ENCODE measurements around the gene SYT9. TPM values are rescaled to one million over a fixed set of nuclear protein-coding genes. Genes with fewer than 3 reads are reported as not detected.

Gene SYT9
- total and polyA plus RNA-seq, 2 donors = 0.05 to 0.07 TPM

DNA sequence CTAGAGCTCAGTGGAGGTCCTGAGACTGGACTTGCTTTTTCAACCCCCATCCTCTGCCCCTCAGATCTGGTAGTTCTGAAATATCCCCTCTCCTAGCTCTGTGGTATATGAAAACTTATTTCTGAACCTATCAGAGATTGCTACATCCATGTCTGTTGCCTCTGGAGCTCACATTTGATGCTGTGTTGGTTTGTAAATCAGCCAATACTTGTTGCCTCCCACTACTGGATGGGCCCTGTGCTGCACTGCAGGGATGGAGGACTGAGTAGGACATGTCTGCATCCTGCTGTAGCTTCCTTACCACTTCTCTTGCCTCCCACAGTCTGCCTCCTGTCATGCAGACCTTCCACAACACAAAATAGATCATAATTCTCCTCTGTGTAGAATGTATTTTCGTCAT, 238.8 kb downstream of the SYT9 start:
- Histone ChIP-seq H3K4me1 (ENCODE audit: control insufficient read depth in 2 of 2, insufficient read depth in 2 of 2, low read length in 2 of 2) (no peaks in the 10 kb centered on the region), H3K27ac (ENCODE audit: low read depth in 1 of 2, low read length in 1 of 2) (no peak overlapping the region), H3K4me3 (ENCODE audit: low read length in 2 of 2) (no peak overlapping the region), H3K36me3 (ENCODE audit: control insufficient read depth in 2 of 2, insufficient read depth in 2 of 2, low read length in 1 of 2) (no peaks in the 10 kb centered on the region), H3K9me3 (ENCODE audit: control insufficient read depth in 2 of 2, insufficient read depth in 1 of 2, low read length in 1 of 2) (no peaks in the 10 kb centered on the region), H3K27me3 (ENCODE audit: control insufficient read depth in 2 of 2, insufficient read depth in 1 of 2, low read length in 1 of 2) (no peaks in the 10 kb centered on the region)
- 91% methylated on average over 1 of the region's 1 CpG for WGBS
- no peak for DNase-seq (ENCODE audit: low read depth in 6 of 9, low spot score in 9 of 9)

DNA sequence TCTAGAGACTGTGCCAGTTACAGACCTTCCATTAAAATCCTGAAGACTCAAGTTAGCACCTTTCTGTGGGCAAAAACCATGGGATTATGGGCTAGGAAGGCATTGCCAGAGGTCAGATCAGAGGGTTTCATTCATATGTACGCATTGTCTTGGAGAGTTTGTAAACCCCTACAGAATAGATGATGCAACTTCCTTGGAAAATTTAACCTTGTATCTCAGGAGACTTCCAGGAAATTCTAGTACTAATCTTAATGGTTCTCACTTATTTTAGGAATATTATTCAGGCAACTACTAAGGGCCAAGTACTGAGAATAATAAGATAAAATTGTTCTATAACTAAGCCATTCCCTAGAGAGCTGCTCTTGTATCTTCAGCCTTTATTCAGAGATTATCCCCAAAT, 240.5 kb downstream of the SYT9 start:
- Histone ChIP-seq H3K27ac (ENCODE audit: low read depth in 1 of 2, low read length in 1 of 2) (no peak overlapping the region), H3K4me1 (ENCODE audit: control insufficient read depth in 2 of 2, insufficient read depth in 2 of 2, low read length in 2 of 2) (no peaks in the 10 kb centered on the region), H3K4me3 (ENCODE audit: low read length in 2 of 2) (no peak overlapping the region), H3K9me3 (ENCODE audit: control insufficient read depth in 2 of 2, insufficient read depth in 1 of 2, low read length in 1 of 2) (no peaks in the 10 kb centered on the region), H3K36me3 (ENCODE audit: control insufficient read depth in 2 of 2, insufficient read depth in 2 of 2, low read length in 1 of 2) (no peaks in the 10 kb centered on the region), H3K27me3 (ENCODE audit: control insufficient read depth in 2 of 2, insufficient read depth in 1 of 2, low read length in 1 of 2) (no peaks in the 10 kb centered on the region)
- DNase-seq (ENCODE audit: low read depth in 6 of 9, low spot score in 9 of 9) = no peak
- WGBS = 98% methylated on average over 1 of the region's 1 CpG

DNA sequence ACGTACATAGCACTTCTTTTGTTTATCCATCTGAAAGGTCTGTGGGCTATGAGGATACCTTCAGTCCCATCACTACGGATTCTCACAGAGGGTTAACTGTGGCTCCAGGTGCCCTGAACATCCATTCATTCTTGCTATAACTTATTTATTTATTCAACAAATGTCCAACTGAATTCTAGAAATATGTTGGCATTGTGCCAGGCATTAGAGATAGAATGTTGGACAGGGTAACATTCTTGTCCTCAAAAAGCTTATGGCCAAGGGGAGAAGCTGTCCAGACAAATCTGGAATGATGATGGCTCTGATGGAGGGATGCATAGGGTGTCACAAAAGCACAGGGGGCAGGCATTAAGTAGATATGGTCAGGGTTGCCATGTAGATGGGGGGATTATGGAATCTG, 242.0 kb downstream of the SYT9 start:
- Histone ChIP-seq H3K9me3 (ENCODE audit: control insufficient read depth in 2 of 2, insufficient read depth in 1 of 2, low read length in 1 of 2) (no peaks in the 10 kb centered on the region), H3K27me3 (ENCODE audit: control insufficient read depth in 2 of 2, insufficient read depth in 1 of 2, low read length in 1 of 2) (no peaks in the 10 kb centered on the region), H3K4me1 (ENCODE audit: control insufficient read depth in 2 of 2, insufficient read depth in 2 of 2, low read length in 2 of 2) (no peaks in the 10 kb centered on the region), H3K4me3 (ENCODE audit: low read length in 2 of 2) (no peak overlapping the region), H3K36me3 (ENCODE audit: control insufficient read depth in 2 of 2, insufficient read depth in 2 of 2, low read length in 1 of 2) (no peaks in the 10 kb centered on the region), H3K27ac (ENCODE audit: low read depth in 1 of 2, low read length in 1 of 2) (no peak overlapping the region)
- 98% methylated on average over 2 of the region's 2 CpGs for WGBS
- no peak for DNase-seq (ENCODE audit: low read depth in 6 of 9, low spot score in 9 of 9)

DNA sequence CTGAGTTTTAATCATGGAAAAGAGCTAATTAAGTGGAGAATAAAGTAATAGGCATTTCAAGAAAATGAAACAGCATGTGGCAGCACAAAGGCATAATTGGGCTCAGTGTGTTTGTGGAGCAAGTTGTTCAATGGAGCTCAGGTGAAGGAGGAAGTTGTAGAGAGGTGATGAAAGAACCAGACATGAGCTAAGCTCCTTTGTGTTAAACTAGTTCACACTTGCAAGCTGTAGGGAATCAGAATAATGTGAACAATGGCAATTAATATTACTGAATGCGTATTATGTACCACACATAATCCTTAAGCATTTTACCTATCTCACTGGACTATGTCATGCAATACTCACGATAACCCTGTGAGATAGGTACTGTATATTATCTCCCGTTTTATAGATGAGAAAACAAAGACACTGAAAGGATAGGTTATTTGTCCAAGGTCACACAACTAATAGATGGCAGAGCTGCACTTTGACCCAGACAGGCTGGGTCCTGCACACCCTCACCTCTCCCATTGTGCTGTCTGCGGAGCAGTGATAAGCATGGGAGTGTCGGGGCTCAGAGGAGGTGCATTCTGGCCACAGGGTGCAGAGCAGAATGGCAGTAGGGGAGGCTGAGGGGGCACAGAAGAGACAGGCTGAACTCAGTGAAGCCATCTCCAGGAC, 242.5 kb downstream of the SYT9 start:
- Histone ChIP-seq H3K36me3 (ENCODE audit: control insufficient read depth in 2 of 2, insufficient read depth in 2 of 2, low read length in 1 of 2) (no peaks in the 10 kb centered on the region), H3K4me1 (ENCODE audit: control insufficient read depth in 2 of 2, insufficient read depth in 2 of 2, low read length in 2 of 2) (no peaks in the 10 kb centered on the region), H3K27me3 (ENCODE audit: control insufficient read depth in 2 of 2, insufficient read depth in 1 of 2, low read length in 1 of 2) (no peaks in the 10 kb centered on the region), H3K4me3 (ENCODE audit: low read length in 2 of 2) (no peak overlapping the region), H3K9me3 (ENCODE audit: control insufficient read depth in 2 of 2, insufficient read depth in 1 of 2, low read length in 1 of 2) (no peaks in the 10 kb centered on the region), H3K27ac (ENCODE audit: low read depth in 1 of 2, low read length in 1 of 2) (no peak overlapping the region)
- 96% methylated on average over 5 of the region's 5 CpGs for WGBS
- no peak for DNase-seq (ENCODE audit: low read depth in 6 of 9, low spot score in 9 of 9)

DNA sequence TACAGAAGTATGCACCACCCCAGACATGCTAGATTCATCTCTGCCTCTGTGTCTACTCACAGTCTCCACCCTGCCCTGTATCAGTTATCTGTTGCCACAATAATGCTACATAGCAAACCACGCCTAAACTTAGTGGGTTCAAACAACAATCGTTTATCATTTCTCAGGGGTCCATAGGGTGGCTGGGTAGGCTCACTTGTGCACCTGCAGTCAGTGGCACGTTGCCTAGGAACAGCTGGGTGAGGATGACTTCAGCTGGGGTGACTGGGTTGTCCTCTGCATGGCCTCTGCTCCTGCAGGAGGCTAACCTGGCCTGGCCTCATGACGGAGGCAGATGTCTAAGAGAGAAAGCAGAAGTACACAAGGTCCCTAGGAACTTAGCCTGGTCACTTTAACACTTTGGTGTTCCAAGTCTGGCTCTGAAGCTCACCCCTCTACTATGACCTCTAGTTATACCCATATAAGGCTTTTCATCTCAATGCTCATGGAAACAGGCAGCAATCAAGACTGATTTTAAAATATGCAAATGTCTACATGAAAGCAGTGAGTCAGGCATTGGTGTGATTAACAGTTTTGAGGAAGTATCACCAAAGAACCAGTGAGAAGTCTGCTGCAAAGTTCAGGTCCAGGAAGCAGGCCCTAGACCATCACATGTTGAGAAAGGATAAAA, 244.3 kb downstream of the SYT9 start:
- Histone ChIP-seq H3K27me3 (ENCODE audit: control insufficient read depth in 2 of 2, insufficient read depth in 1 of 2, low read length in 1 of 2) (no peaks in the 10 kb centered on the region), H3K36me3 (ENCODE audit: control insufficient read depth in 2 of 2, insufficient read depth in 2 of 2, low read length in 1 of 2) (no peaks in the 10 kb centered on the region), H3K9me3 (ENCODE audit: control insufficient read depth in 2 of 2, insufficient read depth in 1 of 2, low read length in 1 of 2) (no peaks in the 10 kb centered on the region), H3K4me1 (ENCODE audit: control insufficient read depth in 2 of 2, insufficient read depth in 2 of 2, low read length in 2 of 2) (no peaks in the 10 kb centered on the region), H3K27ac (ENCODE audit: low read depth in 1 of 2, low read length in 1 of 2) (no peak overlapping the region), H3K4me3 (ENCODE audit: low read length in 2 of 2) (no peak overlapping the region)
- 67% methylated on average over 4 of the region's 4 CpGs for WGBS
- no peak for DNase-seq (ENCODE audit: low read depth in 6 of 9, low spot score in 9 of 9)

DNA sequence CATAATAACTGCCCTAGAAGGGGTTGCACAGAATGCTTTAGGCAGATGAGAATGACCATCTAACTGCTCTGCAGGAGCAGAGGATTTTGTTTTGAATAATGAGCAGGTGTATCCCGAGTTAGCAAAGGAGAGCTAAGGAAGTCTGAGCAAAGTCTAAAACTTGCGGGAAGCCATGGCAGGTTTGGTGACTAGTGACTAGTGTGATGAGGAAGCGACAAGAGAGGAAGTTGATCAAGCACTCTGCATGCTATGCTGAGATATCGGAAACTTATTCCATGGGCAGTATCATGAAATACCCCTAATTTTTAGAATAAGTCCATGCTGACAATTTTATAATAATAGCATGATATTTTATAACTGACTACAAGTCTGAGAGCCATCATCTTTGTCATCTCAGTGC, 246.5 kb downstream of the SYT9 start:
- WGBS = 40% methylated on average over 4 of the region's 4 CpGs
- no peak overlapping the region for H3K4me3 ChIP-seq (ENCODE audit: low read length in 2 of 2)
- H3K36me3 ChIP-seq (ENCODE audit: control insufficient read depth in 2 of 2, insufficient read depth in 2 of 2, low read length in 1 of 2) = no peaks in the 10 kb centered on the region
- H3K27me3 ChIP-seq (ENCODE audit: control insufficient read depth in 2 of 2, insufficient read depth in 1 of 2, low read length in 1 of 2) = no peaks in the 10 kb centered on the region
- no peaks in the 10 kb centered on the region for H3K9me3 ChIP-seq (ENCODE audit: control insufficient read depth in 2 of 2, insufficient read depth in 1 of 2, low read length in 1 of 2)
- H3K27ac ChIP-seq (ENCODE audit: low read depth in 1 of 2, low read length in 1 of 2) = no peak overlapping the region
- DNase-seq (ENCODE audit: low read depth in 6 of 9, low spot score in 9 of 9) = no peak
- no peaks in the 10 kb centered on the region for H3K4me1 ChIP-seq (ENCODE audit: control insufficient read depth in 2 of 2, insufficient read depth in 2 of 2, low read length in 2 of 2)

DNA sequence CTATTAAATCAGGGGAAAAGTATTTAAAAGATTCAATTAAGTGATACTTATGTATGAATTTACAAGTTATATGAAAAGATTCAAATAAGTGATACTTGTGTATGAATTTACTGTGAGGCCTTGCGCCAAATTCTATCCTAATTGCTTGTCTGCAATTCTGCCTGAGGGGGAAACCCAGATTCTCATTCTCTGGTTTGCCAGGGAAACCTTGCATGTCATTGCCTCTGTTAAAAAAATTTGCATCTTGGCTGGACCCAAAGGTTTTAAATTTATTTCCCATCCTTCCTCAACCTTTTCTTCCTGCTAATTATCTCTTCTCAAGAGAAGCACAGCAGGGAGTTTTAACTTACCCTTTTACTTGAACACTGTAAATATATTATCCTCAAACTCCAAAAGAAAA, 247.4 kb downstream of the SYT9 start:
- 94% methylated on average over 1 of the region's 1 CpG for WGBS
- Histone ChIP-seq H3K36me3 (ENCODE audit: control insufficient read depth in 2 of 2, insufficient read depth in 2 of 2, low read length in 1 of 2) (no peaks in the 10 kb centered on the region), H3K4me1 (ENCODE audit: control insufficient read depth in 2 of 2, insufficient read depth in 2 of 2, low read length in 2 of 2) (no peaks in the 10 kb centered on the region)

DNA sequence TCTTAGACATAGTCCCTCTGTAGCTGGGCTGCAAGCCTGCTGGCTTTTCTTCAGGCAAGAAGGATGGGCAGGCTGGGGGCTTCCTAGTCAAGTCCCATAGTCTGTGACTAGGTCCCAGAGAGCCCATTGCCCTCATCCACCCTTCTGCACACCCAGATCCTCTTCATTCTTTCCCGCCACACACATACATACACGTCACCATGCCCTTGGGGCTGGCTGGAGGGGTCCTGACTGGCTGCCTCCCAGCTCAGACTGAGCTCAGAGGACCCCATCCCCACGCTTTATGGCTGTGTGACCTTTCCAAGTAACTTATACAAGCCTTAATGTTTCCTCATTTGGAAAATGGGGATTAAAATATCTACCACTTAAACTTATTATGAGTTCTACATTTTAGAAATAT, 248.5 kb downstream of the SYT9 start:
- Histone ChIP-seq H3K9me3 (ENCODE audit: control insufficient read depth in 2 of 2, insufficient read depth in 1 of 2, low read length in 1 of 2) (no peaks in the 10 kb centered on the region), H3K36me3 (ENCODE audit: control insufficient read depth in 2 of 2, insufficient read depth in 2 of 2, low read length in 1 of 2) (no peaks in the 10 kb centered on the region), H3K27ac (ENCODE audit: low read depth in 1 of 2, low read length in 1 of 2) (no peak overlapping the region), H3K27me3 (ENCODE audit: control insufficient read depth in 2 of 2, insufficient read depth in 1 of 2, low read length in 1 of 2) (no peaks in the 10 kb centered on the region), H3K4me3 (ENCODE audit: low read length in 2 of 2) (no peak overlapping the region), H3K4me1 (ENCODE audit: control insufficient read depth in 2 of 2, insufficient read depth in 2 of 2, low read length in 2 of 2) (no peaks in the 10 kb centered on the region)
- no peak for DNase-seq (ENCODE audit: low read depth in 6 of 9, low spot score in 9 of 9)
- WGBS = 95% methylated on average over 3 of the region's 3 CpGs

More for the DNA sequence above, 247.4 kb downstream of the SYT9 start:
- no peak overlapping the region for H3K27ac ChIP-seq (ENCODE audit: low read depth in 1 of 2, low read length in 1 of 2)
- no peaks in the 10 kb centered on the region for H3K9me3 ChIP-seq (ENCODE audit: control insufficient read depth in 2 of 2, insufficient read depth in 1 of 2, low read length in 1 of 2)
- no peak for DNase-seq (ENCODE audit: low read depth in 6 of 9, low spot score in 9 of 9)
- no peaks in the 10 kb centered on the region for H3K27me3 ChIP-seq (ENCODE audit: control insufficient read depth in 2 of 2, insufficient read depth in 1 of 2, low read length in 1 of 2)
- H3K4me3 ChIP-seq (ENCODE audit: low read length in 2 of 2) = no peak overlapping the region

DNA sequence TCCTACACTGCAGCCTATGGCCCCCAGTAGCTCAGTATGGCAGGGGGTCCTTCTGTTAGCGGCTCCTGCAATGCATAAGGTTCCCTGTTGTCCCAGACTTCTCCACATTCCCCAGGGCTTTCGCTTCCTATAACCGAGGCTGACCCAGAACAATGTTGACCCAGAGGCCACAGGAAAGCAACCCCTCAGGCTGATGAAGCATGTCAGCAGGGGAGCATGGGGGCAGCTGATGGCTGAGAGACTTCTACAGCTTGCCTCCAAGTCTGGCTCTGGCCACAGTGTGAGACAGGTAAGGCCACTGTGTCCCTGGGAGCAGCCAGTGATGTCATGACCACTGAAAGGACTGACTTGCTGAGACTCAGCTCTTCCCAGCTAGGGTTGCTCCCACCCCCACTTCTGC, 249.5 kb downstream of the SYT9 start:
- H3K9me3 ChIP-seq (ENCODE audit: control insufficient read depth in 2 of 2, insufficient read depth in 1 of 2, low read length in 1 of 2) = no peaks in the 10 kb centered on the region
- H3K4me3 ChIP-seq (ENCODE audit: low read length in 2 of 2) = no peak overlapping the region
- H3K36me3 ChIP-seq (ENCODE audit: control insufficient read depth in 2 of 2, insufficient read depth in 2 of 2, low read length in 1 of 2) = no peaks in the 10 kb centered on the region
- DNase-seq (ENCODE audit: low read depth in 6 of 9, low spot score in 9 of 9) = no peak
- H3K27me3 ChIP-seq (ENCODE audit: control insufficient read depth in 2 of 2, insufficient read depth in 1 of 2, low read length in 1 of 2) = no peaks in the 10 kb centered on the region
- WGBS = 96% methylated on average over 3 of the region's 3 CpGs
- no peak overlapping the region for H3K27ac ChIP-seq (ENCODE audit: low read depth in 1 of 2, low read length in 1 of 2)
- H3K4me1 ChIP-seq (ENCODE audit: control insufficient read depth in 2 of 2, insufficient read depth in 2 of 2, low read length in 2 of 2) = no peaks in the 10 kb centered on the region

Measured in thymus (tissue), 11 donors.